NCI-H2029 treated with DMSO at 0.1 percent for 48 hours (cell line): Measurements from ENCODE around the gene SLC5A12.

Experiments
- DNase-seq: peaks from one replicate; lab custom pipeline; 2025; lab: John Stamatoyannopoulos, UW

The SLC5A12 gene

DNA sequence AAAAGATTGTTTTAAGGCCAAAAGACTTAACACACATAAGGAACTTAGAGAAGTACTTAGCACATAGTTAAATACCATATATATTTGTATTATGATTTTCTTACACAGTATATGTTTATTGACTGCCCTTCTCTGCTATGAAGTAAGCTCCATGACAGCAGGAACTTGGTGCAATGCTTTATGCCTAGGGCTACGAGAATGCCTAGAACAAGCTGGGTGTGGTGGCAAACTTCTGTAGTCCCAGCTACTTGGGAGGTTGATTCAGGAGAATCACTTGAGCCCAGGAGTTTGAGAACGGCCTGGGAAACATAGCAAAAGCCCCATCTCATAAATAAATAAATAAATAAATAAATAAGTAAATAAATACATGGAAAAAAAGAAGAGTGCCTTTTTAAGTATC is 1.9 kb downstream of the SLC5A12 start:
- DNase-seq, result no peak

DNA sequence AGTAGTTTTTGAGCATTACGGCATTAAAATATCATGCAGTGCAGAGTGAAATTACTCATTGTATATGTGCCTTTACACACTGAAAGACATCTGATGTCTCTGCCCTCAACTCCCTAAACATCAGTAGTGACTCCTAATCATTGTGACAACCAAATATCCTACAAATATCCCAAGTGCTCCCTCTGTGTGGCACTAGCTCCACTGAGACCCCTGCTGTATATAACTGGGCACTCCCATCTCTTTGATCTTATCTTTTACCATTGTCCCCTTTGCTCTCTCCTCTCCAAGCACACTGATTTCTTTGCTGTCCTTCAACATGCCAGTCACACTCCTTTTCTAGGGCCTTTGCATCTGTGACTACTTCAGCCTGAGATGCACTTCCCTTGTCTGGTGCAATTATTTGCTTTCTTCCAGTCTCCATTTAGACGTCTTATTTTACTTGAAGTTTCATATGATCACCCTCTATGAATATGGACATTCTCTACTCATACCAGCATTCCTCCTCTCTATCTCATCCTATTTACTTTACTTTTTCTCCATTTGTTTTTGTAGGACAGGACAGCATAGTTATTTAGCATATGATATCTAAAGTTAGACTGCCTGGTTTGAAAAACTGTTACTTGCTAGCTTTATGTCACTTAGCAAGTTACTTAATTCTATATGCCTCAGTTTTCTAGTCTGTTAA is 2.4 kb downstream of the SLC5A12 start:
- no peak for DNase-seq

GRCh38 chr11:26717771-26718170 is 4.1 kb downstream of the SLC5A12 start:
- no peak for DNase-seq

GRCh38 chr11:26715133-26715532 is 6.7 kb downstream of the SLC5A12 start:
- DNase-seq, result no peak

GRCh38 chr11:26712497-26712896 is 9.4 kb downstream of the SLC5A12 start:
- DNase-seq, result no peak

- DNase-seq, result no peak
Observed at GRCh38 chr11:26710489-26710888, 11.4 kb downstream of the SLC5A12 start.

DNA sequence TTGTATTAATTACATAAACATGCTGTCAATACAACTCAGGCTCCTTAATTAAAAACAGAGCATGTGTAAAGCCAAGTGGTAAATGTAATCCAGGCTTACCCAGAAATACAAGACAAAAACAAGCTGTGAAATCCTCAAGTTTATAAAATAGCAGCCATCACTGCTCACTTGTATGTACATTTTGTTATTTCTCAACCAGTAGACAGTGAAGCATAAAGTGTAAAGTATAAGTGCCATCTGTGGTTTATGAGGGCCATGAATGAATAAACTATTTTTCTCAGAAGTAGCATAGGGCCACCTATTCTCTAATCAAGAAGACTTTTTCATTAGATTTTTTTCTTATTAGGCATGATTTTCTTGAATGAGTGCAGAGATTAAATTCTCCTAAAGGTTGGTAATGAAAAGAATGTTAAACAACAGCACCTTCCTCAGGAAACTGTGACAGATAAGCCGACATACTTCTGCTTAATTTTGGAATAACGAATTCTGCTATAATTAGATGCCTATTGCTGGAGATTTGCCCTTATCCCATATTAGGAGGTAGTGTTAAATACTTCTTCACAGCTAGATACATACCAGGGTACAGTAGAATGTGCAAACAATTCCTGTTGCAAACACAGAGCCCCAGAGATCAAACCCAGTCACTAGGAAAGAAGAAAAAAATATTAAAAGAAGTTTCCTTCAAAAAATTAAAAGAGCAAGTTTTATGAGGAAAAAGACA is 13.0 kb downstream of the SLC5A12 start:
- DNase-seq, result no peak

- no peak for DNase-seq
Observed at GRCh38 chr11:26706181-26706580, 15.7 kb downstream of the SLC5A12 start.

DNA sequence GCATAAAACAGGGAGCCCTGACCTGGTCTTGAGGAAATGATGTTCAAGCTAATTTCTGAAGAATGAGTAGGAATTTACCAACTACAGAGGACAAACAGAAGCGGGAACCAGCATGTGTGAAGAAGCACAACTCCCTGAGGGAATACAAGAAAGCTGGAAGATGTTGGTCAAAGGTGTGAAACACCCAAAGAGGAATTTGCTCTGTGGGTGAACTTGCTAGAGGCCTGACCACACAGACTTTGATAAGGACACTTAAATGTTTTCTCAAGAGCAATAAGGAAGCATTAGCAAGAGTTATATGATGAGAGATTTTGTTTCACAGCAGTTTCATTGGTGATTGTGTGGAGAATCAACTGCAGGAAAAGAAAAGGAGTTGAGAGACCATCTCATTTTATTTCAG is 17.6 kb downstream of the SLC5A12 start:
- DNase-seq, result no peak

- DNase-seq, result no peak
Observed at GRCh38 chr11:26703411-26704191, 18.3 kb downstream of the SLC5A12 start.

GRCh38 chr11:26702406-26702805 is 19.5 kb downstream of the SLC5A12 start:
- DNase-seq, result no peak

- no peak for DNase-seq
Observed at GRCh38 chr11:26700574-26701235, 21.2 kb downstream of the SLC5A12 start.

GRCh38 chr11:26698224-26698623 is 23.6 kb downstream of the SLC5A12 start:
- DNase-seq, result no peak

DNA sequence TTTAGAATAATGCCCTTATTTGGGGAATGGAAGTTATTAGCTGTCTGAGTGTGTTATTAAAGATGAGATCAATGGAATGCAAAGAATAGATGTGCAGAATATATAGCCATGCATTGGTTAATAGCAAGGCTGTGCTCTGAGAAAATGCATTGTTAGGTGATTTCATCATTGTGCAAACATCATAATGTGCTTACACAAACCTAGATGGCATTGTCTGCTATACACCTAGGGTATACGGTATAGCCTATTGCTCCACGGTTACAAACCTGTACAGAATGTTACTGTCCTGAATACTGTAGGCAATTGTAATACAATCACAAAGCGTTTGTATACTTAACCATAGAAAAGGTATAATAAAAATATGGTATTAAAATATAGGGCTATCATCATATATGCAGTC is 25.5 kb downstream of the SLC5A12 start:
- no peak for DNase-seq

GRCh38 chr11:26688701-26689100 is 33.2 kb downstream of the SLC5A12 start:
- DNase-seq, result no peak

DNA sequence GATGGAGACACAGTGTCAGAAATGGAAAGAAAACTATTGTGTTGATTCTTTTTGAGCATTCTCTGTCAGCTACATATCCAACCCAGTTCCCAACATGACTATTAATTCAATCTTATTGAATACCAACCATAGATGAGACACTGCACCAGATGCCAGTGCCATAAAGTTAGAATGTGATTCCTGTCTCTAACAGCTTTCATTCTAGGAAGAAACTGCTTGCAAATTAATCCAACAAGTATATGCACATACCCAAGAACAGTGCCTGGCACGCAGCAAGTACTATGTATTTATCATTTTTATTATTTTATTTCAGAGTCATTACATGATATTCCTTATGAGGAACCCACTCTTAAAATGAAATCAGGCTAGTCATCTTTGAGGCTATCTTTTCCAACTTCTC is 34.5 kb downstream of the SLC5A12 start:
- no peak for DNase-seq

DNA sequence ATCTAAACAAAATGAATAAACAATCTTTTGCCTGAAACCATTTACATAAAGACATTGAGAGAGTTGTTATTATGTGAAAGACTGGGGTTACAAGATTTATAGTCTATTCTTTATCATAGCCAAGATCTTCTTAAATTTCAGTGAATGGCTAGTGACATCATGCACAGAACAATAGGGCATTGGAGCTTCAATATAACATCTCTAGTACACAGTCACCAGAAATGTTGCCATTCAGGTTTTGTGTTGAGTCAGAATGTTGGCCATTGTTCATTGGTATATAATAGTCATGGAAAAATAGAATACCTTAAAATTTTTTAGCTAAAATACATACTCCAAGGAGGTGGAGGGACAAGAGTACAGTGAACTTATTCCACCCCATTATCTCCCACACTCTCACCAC is 44.3 kb downstream of the SLC5A12 start:
- no peak for DNase-seq

DNA sequence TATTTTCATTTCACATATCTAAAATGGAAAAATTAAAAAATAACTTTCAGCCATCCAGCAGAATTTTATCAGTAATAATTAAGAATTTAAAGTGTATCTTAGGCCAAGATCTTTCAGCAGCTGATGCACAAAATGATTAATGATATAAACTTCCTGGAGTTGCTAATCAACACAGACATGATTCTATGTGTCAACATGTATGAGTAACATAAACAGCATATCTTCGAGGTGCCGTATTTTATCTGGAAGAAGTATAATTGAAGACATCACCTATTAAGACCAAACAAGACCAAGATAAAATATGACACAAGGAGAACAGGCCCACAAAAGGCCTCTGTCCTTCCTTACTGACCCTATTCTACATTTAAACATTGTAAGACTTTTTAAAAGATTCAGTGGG is 45.2 kb downstream of the SLC5A12 start:
- no peak for DNase-seq

- no peak for DNase-seq
Observed at GRCh38 chr11:26675233-26675928, 46.5 kb downstream of the SLC5A12 start.

DNA sequence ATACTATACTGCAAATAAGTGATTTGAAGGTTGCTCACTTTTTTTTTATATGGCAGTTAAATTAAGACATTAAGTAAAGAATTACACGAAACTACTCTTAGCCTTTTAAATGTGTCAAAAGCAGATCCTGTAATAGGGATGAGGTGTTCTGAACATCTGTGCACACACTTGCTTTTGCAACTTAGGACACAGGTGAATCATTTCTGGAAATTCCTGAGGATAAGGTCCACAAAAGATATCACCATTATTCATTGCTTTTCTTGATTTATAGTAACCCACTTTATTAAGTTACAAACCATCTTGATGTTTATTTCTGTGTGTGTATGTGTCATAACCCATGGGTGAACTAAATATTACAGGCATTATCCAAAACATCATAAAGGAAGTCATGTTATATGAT is 55.9 kb downstream of the SLC5A12 start:
- no peak for DNase-seq

DNA sequence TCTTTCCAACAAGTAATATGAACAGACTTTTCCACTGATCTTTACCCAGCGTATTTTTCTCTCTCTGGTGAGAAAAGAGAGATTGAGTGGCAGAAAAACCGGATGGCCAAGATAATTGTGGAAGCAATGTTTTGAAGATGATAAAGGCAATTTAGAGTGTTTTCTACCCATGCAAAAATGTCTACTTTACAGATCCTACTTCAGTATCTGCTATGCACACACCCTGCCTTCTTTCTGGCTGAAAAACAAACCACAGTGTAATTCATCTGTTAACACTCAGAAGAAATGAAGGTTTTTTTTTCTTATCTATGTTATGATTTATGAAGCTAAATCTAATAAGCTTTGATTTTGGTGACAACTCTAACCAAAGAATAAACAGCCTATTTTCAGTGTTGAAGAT is 56.8 kb downstream of the SLC5A12 start:
- no peak for DNase-seq

- DNase-seq, result no peak
Observed at GRCh38 chr11:26662916-26663315, 58.9 kb downstream of the SLC5A12 start.
